Germinal center (tissue), 1 donor: ENCODE data around the gene AHNAK2.

ENCODE experiments used
- DNase-seq: peaks from one replicate; pipeline ENCODE4 v3.0.0; 2012; ENCODE audit warnings: mixed read lengths, low spot score

Gene AHNAK2

GRCh38 chr14:104985675-104986486 is 7.7 kb upstream of the AHNAK2 start, which contains the start of gene CLBA1:
Gene CLBA1, plus strand, starts transcription at chr14:104985788. Its CDS starts 644 bp downstream, at chr14:104986432.
- peak; percentile 98 for DNase-seq

- DNase-seq = no peak
These were observed 6.1 kb upstream of the AHNAK2 start for GRCh38 chr14:104984056-104984894.

- no peak for DNase-seq
These were observed 5.1 kb upstream of the AHNAK2 start for GRCh38 chr14:104983231-104983721.

GRCh38 chr14:104982548-104983230 is 4.5 kb upstream of the AHNAK2 start:
- DNase-seq = no peak

GRCh38 chr14:104981699-104982541 is 3.7 kb upstream of the AHNAK2 start:
- no peak for DNase-seq

- no peak for DNase-seq
These were observed 2.7 kb upstream of the AHNAK2 start for GRCh38 chr14:104980611-104981531.

GRCh38 chr14:104979758-104980610 is 1.8 kb upstream of the AHNAK2 start:
- no peak for DNase-seq

- no peak for DNase-seq
These were observed 845 bp upstream of the AHNAK2 start for GRCh38 chr14:104978746-104979691.

- no peak for DNase-seq
These were observed 1.0 kb downstream of the AHNAK2 start for GRCh38 chr14:104977008-104977680.

GRCh38 chr14:104976198-104977007 is 1.8 kb downstream of the AHNAK2 start:
- DNase-seq = peak; percentile 79

- no peak for DNase-seq
These were observed 2.5 kb downstream of the AHNAK2 start for GRCh38 chr14:104975481-104976197.

GRCh38 chr14:104974665-104975390 is 3.3 kb downstream of the AHNAK2 start:
- no peak for DNase-seq

GRCh38 chr14:104974146-104974541 is 4.0 kb downstream of the AHNAK2 start:
- no peak for DNase-seq

- DNase-seq = no peak
These were observed 4.6 kb downstream of the AHNAK2 start for GRCh38 chr14:104973385-104974145.

- DNase-seq = no peak
These were observed 5.1 kb downstream of the AHNAK2 start for GRCh38 chr14:104973135-104973384.
